HepG2 (cell line): Measurements from ENCODE around the gene SLC29A1. TPM values are rescaled to one million over a fixed set of nuclear protein-coding genes. Genes with fewer than 3 reads are reported as not detected.
A peak's percentile ranks its signal among the peaks of the same experiment; 100 is the strongest.

Experiments used
- ATRX ChIP-seq: sonication (generic); formaldehyde crosslinking; IDR thresholded peaks from 2 replicates; pipeline ENCODE4 v1.4.0; 2020; ENCODE audit warnings: missing genetic modification reagents, borderline replicate concordance
- BCL6 ChIP-seq: IDR thresholded peaks from 2 replicates; pipeline ENCODE4 v1.6.1; 2016; ENCODE audit warnings: missing genetic modification reagents, missing compliant biosample characterization
- EED ChIP-seq: sonication (generic); formaldehyde crosslinking; IDR thresholded peaks from 2 replicates; pipeline ENCODE4 v1.5.0; 2020; ENCODE audit warnings: mild to moderate bottlenecking, missing genetic modification reagents
- GATAD1 ChIP-seq: IDR thresholded peaks from 2 replicates; pipeline ENCODE4 v1.6.1; 2016; ENCODE audit warnings: missing genetic modification reagents, missing compliant biosample characterization
- IRX3 ChIP-seq: sonication (generic); formaldehyde crosslinking; IDR thresholded peaks from 2 replicates; pipeline ENCODE4 v1.8.1; 2023; ENCODE audit warnings: mild to moderate bottlenecking, low read depth, missing genetic modification reagents, borderline replicate concordance
- MED1 ChIP-seq: sonication (generic); formaldehyde crosslinking; IDR thresholded peaks from 2 replicates; pipeline ENCODE4 v1.4.0; 2020; ENCODE audit warnings: missing genetic modification reagents
- MTA1 ChIP-seq: sonication (generic); formaldehyde crosslinking; IDR thresholded peaks from 2 replicates; pipeline ENCODE4 v1.4.0; 2020; ENCODE audit warnings: missing genetic modification reagents, mild to moderate bottlenecking, borderline replicate concordance
- ZNF354B ChIP-seq: sonication (generic); formaldehyde crosslinking; IDR thresholded peaks from 2 replicates; pipeline ENCODE4 v1.8.0; 2022; ENCODE audit warnings: mild to moderate bottlenecking, missing genetic modification reagents
- ZNF562 ChIP-seq: sonication (generic); formaldehyde crosslinking; IDR thresholded peaks from 2 replicates; pipeline ENCODE4 v1.8.0; 2022; ENCODE audit warnings: missing genetic modification reagents, borderline replicate concordance
- polyA plus RNA-seq, 8 experiments: library from polyadenylated mRNA; depleted of rRNA in 3 of 8; stranded (reverse) in 7 of 8; unstranded in 1 of 8; fragments of >200 nt; fragmentation: Illumina TruSeq in 4 of 8; extraction: Trizol in 4 of 8; gene quantifications; 2 replicates each; pipeline versions ENCODE4 v1.2.1 to v1.2.3, GENCODE V29; 2011 to 2016; ENCODE audit warnings: low read depth in 4 of 8, missing spikeins in 1 of 8, mixed read lengths in 1 of 8; ENCODE audit not compliant: insufficient read depth in 1 of 8
- total RNA-seq, 5 experiments: library from RNA; depleted of rRNA; stranded (reverse); fragments of >200 nt; fragmentation: Illumina TruSeq; extraction: Trizol; gene quantifications; 2 replicates each; pipeline ENCODE4 v1.2.3, GENCODE V29; 2016; ENCODE audit warnings: low read depth in 1 of 5
- TF ChIP-seq, protein P1 (sequence below): sonication (generic); formaldehyde crosslinking; conservative IDR thresholded peaks from 2 replicates; pipeline ENCODE4 v1.8.0; 2022; ENCODE audit warnings: missing genetic modification reagents
- TF ChIP-seq, protein P2 (sequence below): sonication (generic); formaldehyde crosslinking; IDR thresholded peaks from 2 replicates; pipeline ENCODE4 v1.4.0; 2020; ENCODE audit warnings: missing genetic modification reagents
- TF ChIP-seq, protein P3 (sequence below): sonication (generic); formaldehyde crosslinking; IDR thresholded peaks from 2 replicates; pipeline ENCODE4 v1.4.0; 2020; ENCODE audit warnings: low read depth, missing genetic modification reagents
- TF ChIP-seq, protein P4 (sequence below): sonication (generic); formaldehyde crosslinking; IDR thresholded peaks from 2 replicates; pipeline ENCODE4 v1.4.0; 2020; ENCODE audit warnings: missing genetic modification reagents, borderline replicate concordance
- TF ChIP-seq, protein P5 (sequence below): sonication (generic); formaldehyde crosslinking; conservative IDR thresholded peaks from 2 replicates; pipeline ENCODE4 v1.4.0; 2020; ENCODE audit warnings: mild to moderate bottlenecking, missing genetic modification reagents, moderate library complexity

Gene SLC29A1
- total and polyA plus RNA-seq, 2 of the 13 experiments (the other 11 are each of a cell fraction or from before 2014, with no cell fraction given), result 43.2 to 106 TPM

DNA sequence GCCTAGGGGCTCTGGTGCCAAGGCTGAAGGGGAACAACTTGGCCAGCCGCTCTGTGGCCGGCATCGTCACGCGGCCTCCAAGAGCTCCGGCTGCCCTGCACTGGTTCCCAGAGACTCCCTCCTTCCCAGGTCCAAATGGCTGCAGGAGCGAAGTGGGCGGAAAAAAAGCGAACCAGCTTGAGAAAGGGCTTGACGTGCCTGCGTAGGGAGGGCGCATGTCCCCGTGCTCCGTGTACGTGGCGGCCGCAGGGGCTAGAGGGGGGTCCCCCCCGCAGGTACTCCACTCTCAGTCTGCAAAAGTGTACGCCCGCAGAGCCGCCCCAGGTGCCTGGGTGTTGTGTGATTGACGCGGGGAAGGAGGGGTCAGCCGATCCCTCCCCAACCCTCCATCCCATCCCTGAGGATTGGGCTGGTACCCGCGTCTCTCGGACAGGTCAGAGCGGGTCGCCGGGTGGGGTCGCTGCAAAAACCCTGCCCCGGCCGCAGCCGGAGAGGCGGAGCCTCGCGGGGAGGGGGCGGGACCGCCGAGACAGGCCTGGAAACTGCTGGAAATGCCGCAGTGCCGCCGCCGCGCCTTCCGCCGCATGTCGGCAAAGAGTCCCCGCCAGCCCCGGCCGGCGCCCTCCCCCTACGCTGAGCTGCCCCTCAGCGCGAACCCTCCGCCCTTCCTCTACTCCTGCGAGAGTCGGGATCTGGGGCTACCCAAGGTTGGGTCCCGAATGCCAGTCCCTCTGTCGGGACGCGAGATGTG, 22.7 kb downstream of the SLC29A1 start (continued):
- TF ChIP-seq, protein P1, sequence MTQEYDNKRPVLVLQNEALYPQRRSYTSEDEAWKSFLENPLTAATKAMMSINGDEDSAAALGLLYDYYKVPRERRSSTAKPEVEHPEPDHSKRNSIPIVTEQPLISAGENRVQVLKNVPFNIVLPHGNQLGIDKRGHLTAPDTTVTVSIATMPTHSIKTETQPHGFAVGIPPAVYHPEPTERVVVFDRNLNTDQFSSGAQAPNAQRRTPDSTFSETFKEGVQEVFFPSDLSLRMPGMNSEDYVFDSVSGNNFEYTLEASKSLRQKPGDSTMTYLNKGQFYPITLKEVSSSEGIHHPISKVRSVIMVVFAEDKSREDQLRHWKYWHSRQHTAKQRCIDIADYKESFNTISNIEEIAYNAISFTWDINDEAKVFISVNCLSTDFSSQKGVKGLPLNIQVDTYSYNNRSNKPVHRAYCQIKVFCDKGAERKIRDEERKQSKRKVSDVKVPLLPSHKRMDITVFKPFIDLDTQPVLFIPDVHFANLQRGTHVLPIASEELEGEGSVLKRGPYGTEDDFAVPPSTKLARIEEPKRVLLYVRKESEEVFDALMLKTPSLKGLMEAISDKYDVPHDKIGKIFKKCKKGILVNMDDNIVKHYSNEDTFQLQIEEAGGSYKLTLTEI (CRISPR knock-in tag), result no peak
- TF ChIP-seq, protein P2, sequence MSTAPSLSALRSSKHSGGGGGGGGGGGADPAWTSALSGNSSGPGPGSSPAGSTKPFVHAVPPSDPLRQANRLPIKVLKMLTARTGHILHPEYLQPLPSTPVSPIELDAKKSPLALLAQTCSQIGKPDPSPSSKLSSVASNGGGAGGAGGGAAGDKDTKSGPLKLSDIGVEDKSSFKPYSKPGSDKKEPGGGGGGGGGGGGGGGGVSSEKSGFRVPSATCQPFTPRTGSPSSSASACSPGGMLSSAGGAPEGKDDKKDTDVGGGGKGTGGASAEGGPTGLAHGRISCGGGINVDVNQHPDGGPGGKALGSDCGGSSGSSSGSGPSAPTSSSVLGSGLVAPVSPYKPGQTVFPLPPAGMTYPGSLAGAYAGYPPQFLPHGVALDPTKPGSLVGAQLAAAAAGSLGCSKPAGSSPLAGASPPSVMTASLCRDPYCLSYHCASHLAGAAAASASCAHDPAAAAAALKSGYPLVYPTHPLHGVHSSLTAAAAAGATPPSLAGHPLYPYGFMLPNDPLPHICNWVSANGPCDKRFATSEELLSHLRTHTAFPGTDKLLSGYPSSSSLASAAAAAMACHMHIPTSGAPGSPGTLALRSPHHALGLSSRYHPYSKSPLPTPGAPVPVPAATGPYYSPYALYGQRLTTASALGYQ, result peak; percentile 63; the same call in 1 of the 2 replicates
- TF ChIP-seq, protein P3, sequence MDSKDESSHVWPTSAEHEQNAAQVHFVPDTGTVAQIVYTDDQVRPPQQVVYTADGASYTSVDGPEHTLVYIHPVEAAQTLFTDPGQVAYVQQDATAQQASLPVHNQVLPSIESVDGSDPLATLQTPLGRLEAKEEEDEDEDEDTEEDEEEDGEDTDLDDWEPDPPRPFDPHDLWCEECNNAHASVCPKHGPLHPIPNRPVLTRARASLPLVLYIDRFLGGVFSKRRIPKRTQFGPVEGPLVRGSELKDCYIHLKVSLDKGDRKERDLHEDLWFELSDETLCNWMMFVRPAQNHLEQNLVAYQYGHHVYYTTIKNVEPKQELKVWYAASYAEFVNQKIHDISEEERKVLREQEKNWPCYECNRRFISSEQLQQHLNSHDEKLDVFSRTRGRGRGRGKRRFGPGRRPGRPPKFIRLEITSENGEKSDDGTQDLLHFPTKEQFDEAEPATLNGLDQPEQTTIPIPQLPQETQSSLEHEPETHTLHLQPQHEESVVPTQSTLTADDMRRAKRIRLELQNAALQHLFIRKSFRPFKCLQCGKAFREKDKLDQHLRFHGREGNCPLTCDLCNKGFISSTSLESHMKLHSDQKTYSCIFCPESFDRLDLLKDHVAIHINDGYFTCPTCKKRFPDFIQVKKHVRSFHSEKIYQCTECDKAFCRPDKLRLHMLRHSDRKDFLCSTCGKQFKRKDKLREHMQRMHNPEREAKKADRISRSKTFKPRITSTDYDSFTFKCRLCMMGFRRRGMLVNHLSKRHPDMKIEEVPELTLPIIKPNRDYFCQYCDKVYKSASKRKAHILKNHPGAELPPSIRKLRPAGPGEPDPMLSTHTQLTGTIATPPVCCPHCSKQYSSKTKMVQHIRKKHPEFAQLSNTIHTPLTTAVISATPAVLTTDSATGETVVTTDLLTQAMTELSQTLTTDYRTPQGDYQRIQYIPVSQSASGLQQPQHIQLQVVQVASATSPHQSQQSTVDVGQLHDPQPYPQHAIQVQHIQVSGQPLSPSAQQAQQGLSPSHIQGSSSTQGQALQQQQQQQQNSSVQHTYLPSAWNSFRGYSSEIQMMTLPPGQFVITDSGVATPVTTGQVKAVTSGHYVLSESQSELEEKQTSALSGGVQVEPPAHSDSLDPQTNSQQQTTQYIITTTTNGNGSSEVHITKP (CRISPR knock-in tag), result no peak; the same call in none of the 2 replicates
- peak; percentile 87; the same call in 1 of the 2 replicates for TF ChIP-seq ZNF354B (CRISPR knock-in tag)
- peak; percentile 79; the same call in 1 of the 2 replicates for TF ChIP-seq IRX3 (CRISPR knock-in tag)
- TF ChIP-seq GATAD1 (CRISPR knock-in tag), result peak; percentile 73; the same call in 1 of the 2 replicates
- TF ChIP-seq, protein P4, sequence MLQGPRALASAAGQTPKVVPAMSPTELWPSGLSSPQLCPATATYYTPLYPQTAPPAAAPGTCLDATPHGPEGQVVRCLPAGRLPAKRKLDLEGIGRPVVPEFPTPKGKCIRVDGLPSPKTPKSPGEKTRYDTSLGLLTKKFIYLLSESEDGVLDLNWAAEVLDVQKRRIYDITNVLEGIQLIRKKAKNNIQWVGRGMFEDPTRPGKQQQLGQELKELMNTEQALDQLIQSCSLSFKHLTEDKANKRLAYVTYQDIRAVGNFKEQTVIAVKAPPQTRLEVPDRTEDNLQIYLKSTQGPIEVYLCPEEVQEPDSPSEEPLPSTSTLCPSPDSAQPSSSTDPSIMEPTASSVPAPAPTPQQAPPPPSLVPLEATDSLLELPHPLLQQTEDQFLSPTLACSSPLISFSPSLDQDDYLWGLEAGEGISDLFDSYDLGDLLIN (CRISPR knock-in tag), result 0 out of 2 replicates have a peak, but pooled peaks have one; percentile 55
- TF ChIP-seq, protein P5, sequence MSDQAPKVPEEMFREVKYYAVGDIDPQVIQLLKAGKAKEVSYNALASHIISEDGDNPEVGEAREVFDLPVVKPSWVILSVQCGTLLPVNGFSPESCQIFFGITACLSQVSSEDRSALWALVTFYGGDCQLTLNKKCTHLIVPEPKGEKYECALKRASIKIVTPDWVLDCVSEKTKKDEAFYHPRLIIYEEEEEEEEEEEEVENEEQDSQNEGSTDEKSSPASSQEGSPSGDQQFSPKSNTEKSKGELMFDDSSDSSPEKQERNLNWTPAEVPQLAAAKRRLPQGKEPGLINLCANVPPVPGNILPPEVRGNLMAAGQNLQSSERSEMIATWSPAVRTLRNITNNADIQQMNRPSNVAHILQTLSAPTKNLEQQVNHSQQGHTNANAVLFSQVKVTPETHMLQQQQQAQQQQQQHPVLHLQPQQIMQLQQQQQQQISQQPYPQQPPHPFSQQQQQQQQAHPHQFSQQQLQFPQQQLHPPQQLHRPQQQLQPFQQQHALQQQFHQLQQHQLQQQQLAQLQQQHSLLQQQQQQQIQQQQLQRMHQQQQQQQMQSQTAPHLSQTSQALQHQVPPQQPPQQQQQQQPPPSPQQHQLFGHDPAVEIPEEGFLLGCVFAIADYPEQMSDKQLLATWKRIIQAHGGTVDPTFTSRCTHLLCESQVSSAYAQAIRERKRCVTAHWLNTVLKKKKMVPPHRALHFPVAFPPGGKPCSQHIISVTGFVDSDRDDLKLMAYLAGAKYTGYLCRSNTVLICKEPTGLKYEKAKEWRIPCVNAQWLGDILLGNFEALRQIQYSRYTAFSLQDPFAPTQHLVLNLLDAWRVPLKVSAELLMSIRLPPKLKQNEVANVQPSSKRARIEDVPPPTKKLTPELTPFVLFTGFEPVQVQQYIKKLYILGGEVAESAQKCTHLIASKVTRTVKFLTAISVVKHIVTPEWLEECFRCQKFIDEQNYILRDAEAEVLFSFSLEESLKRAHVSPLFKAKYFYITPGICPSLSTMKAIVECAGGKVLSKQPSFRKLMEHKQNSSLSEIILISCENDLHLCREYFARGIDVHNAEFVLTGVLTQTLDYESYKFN (CRISPR knock-in tag), result peak; percentile 26; the same call in 1 of the 2 replicates
- TF ChIP-seq MED1 (CRISPR knock-in tag), result peak; percentile 72; the same call in 1 of the 2 replicates
- no peak for TF ChIP-seq ZNF562
- no peak for TF ChIP-seq ATRX (CRISPR knock-in tag)
- peak; percentile 7; the same call in 1 of the 2 replicates for TF ChIP-seq EED
- peak; percentile 39; the same call in 1 of the 2 replicates for TF ChIP-seq BCL6 (CRISPR knock-in tag)
- TF ChIP-seq MTA1 (CRISPR knock-in tag), result 0 out of 2 replicates have a peak, but pooled peaks have one; percentile 12
